ENCODE results near the gene VRK1. TPM values are rescaled to one million over a fixed set of nuclear protein-coding genes. Genes with fewer than 3 reads are reported as not detected.

VRK1 gene
- total and polyA plus RNA-seq, 2 of the 8 experiments (the other 6 are each of a cell fraction or from before 2014, with no cell fraction given), result 24.2 to 64.8 TPM

- no peak overlapping the region for H3K4ac ChIP-seq (replicated peaks; ENCODE audit: insufficient read length, low read depth, low read length)
- POLR2A ChIA-PET (ENCODE audit: partially characterized antibody), result no interaction called here
- no peak overlapping the region for H3K56ac ChIP-seq (replicated peaks; ENCODE audit: insufficient read length, low read depth, low read length)
- no peak overlapping the region for H2BK5ac ChIP-seq (ENCODE audit: low read depth, low read length)
- H3K23ac ChIP-seq (ENCODE audit: insufficient read length), result no peak overlapping the region
- no peaks in the 10 kb centered on the region for H3K4me1 ChIP-seq (replicated peaks in 1 of 4; ENCODE audit: control insufficient read depth in 3 of 4, insufficient read depth in 4 of 4, low read length in 3 of 4)
- H3K9ac ChIP-seq (replicated peaks in 1 of 4; ENCODE audit: extremely low read depth in 1 of 4, low read depth in 3 of 4, low read length in 3 of 4), result no peak overlapping the region
- DNase-seq (ENCODE audit: low read depth in 1 of 2, low spot score in 2 of 2) (no peak), FAIRE-seq (no peak)
- peaks cover 3 to 87% of the 10 kb centered on the region in 2 experiments; a peak in 2 of 4 replicates for H3K79me2 ChIP-seq (ENCODE audit: control insufficient read depth in 1 of 2, insufficient read depth in 2 of 2, low read length in 2 of 2)
- H2BK12ac ChIP-seq (ENCODE audit: low read depth, low read length), result no peak overlapping the region
- H3K27me3 ChIP-seq (replicated peaks in 1 of 4; ENCODE audit: control insufficient read depth in 3 of 4, extremely low read depth in 1 of 4, insufficient read depth in 3 of 4, low read length in 3 of 4), result no peaks in the 10 kb centered on the region
- WGBS, 2 experiments (ENCODE audit: extremely low coverage in 1 of 2, insufficient coverage in 1 of 2, insufficient read length in 1 of 2, insufficient replicate concordance in 2 of 2, low coverage in 1 of 2, low lambda C conversion rate in 2 of 2, missing lambda C conversion rate in 1 of 2), result 97% methylated on average over 1 of the region's 1 CpG; no CpG with 5 or more reads in 1 of the 2 experiments
- H2AFZ ChIP-seq (ENCODE audit: low read length), result no peak overlapping the region
- H2BK15ac ChIP-seq (ENCODE audit: low read length), result no peak overlapping the region
- no peak overlapping the region for H3K14ac ChIP-seq (ENCODE audit: insufficient read length)
- no peak overlapping the region for H4K8ac ChIP-seq (ENCODE audit: extremely low read depth, insufficient read depth, low read length)
- H2AK5ac ChIP-seq (ENCODE audit: low read depth, low read length), result no peak overlapping the region
- no peaks in the 10 kb centered on the region for H3K9me3 ChIP-seq (ENCODE audit: insufficient read depth in 2 of 2, low read depth in 1 of 2, low read length in 1 of 2)
- H3K4me2 ChIP-seq (ENCODE audit: insufficient read depth in 1 of 2, low read depth in 2 of 2, low read length in 2 of 2), result no peak overlapping the region
- no peak overlapping the region for H3K18ac ChIP-seq (ENCODE audit: extremely low read depth, low read length)
- TF ChIP-seq POLR2AphosphoS5 (IDR thresholded peaks at IDR 0.05; ENCODE audit: low read depth, low read length), result no peak
- TF ChIP-seq EZH2 (IDR thresholded peaks at IDR 0.05; ENCODE audit: low read depth, low read length, severe bottlenecking), result no peak
- no peak for TF ChIP-seq SIN3A (conservative IDR thresholded peaks at IDR 0.05 in 1 of 2, IDR thresholded peaks at IDR 0.05 in 1 of 2; ENCODE audit: low read depth in 1 of 2, low read length in 2 of 2)
- TF ChIP-seq SIRT6 (IDR thresholded peaks at IDR 0.05; ENCODE audit: low read length), result no peak
- no peak for TF ChIP-seq NANOG (IDR thresholded peaks at IDR 0.05; ENCODE audit: insufficient read depth, low read depth, low read length, poor library complexity, severe bottlenecking)
- no peak for TF ChIP-seq SRF (IDR thresholded peaks at IDR 0.05; ENCODE audit: low read depth, low read length)
- no peak for TF ChIP-seq EP300 (IDR thresholded peaks at IDR 0.05; ENCODE audit: borderline replicate concordance in 1 of 2, low read depth in 2 of 2, low read length in 2 of 2)
- TF ChIP-seq SUZ12 (IDR thresholded peaks at IDR 0.05; ENCODE audit: low read length), result no peak
- no peak for TF ChIP-seq ASH2L (IDR thresholded peaks at IDR 0.05; ENCODE audit: low read length)
- no peak for TF ChIP-seq KDM1A (IDR thresholded peaks at IDR 0.05; ENCODE audit: borderline replicate concordance, low read length)
- no peak for TF ChIP-seq CHD1 (IDR thresholded peaks at IDR 0.05; ENCODE audit: low read depth, low read length)
- no peak overlapping the region for H3K27ac ChIP-seq (ENCODE audit: low read depth, low read length)
- peaks cover 3% of the 10 kb centered on the region; the same call in 1 of the 2 replicates for H3K79me1 ChIP-seq (ENCODE audit: low read depth, low read length)
- CTCF ChIA-PET (ENCODE audit: partially characterized antibody), result interaction anchor here (1.2 to 3.1 kb wide), 2 partner anchors 23 to 330 kb away, joined by 3 to 13 read pairs; no protein-coding TSS in a partner anchor
- H2BK20ac ChIP-seq (ENCODE audit: low read length), result no peak overlapping the region
- H2BK120ac ChIP-seq (replicated peaks; ENCODE audit: low read depth, low read length), result no peak overlapping the region
- H3K4me3 ChIP-seq (ENCODE audit: extremely low read depth in 1 of 4, insufficient read depth in 2 of 4, low read depth in 3 of 4, low read length in 4 of 4), result no peak overlapping the region
- no peaks in the 10 kb centered on the region for H3K23me2 ChIP-seq (ENCODE audit: low read depth, low read length)
- H4K91ac ChIP-seq (replicated peaks; ENCODE audit: insufficient read length, low read length), result no peak overlapping the region
- H4K5ac ChIP-seq (ENCODE audit: insufficient read length, low read depth, low read length), result no peak overlapping the region
- H3K36me3 ChIP-seq (ENCODE audit: control insufficient read depth in 2 of 4, insufficient read depth in 4 of 4, low read length in 3 of 4), result peaks cover 0 to 5% (median 1%) of the 10 kb centered on the region in 4 experiments; a peak in 3 of 8 replicates
- peaks cover 6% of the 10 kb centered on the region in 2 experiments for H4K20me1 ChIP-seq (replicated peaks in 1 of 2; ENCODE audit: control insufficient read depth in 1 of 2, insufficient read depth in 2 of 2, low read length in 2 of 2)
These were observed 32.6 kb downstream of the VRK1 start for GRCh38 chr14:96829791-96830190.

Measured in H1 (cell line).